Activated effector memory CD4-positive, alpha-beta T cell treated with Interleukin-2 at 50 U/mL for 16 hours (primary cell): ENCODE data around the gene EPB41L4A.

Source experiments
- DNase-seq: peaks from one replicate; pipeline ENCODE4 v3.0.0-alpha.2; 2020

EPB41L4A gene

GRCh38 chr5:112143690-112144089 lies 275.4 kb downstream of the EPB41L4A start:
- no peak for DNase-seq

- DNase-seq: no peak
Observed at GRCh38 chr5:112142769-112143270, 276.3 kb downstream of the EPB41L4A start.

GRCh38 chr5:112141582-112141981 lies 277.5 kb downstream of the EPB41L4A start:
- DNase-seq: no peak

GRCh38 chr5:112138526-112138925 lies 280.6 kb downstream of the EPB41L4A start:
- DNase-seq: no peak

- DNase-seq: no peak
Observed at GRCh38 chr5:112136773-112137172, 282.3 kb downstream of the EPB41L4A start.

- DNase-seq: no peak
Observed at GRCh38 chr5:112127861-112128260, 291.2 kb downstream of the EPB41L4A start.

GRCh38 chr5:112126982-112127381 lies 292.1 kb downstream of the EPB41L4A start:
- no peak for DNase-seq

- no peak for DNase-seq
Observed at GRCh38 chr5:112125903-112126302, 293.2 kb downstream of the EPB41L4A start.

GRCh38 chr5:112124788-112125187 lies 294.3 kb downstream of the EPB41L4A start:
- DNase-seq: no peak

- DNase-seq: no peak
Observed at GRCh38 chr5:112123086-112123485, 296.0 kb downstream of the EPB41L4A start.

GRCh38 chr5:112122353-112122752 lies 296.7 kb downstream of the EPB41L4A start:
- DNase-seq: no peak

GRCh38 chr5:112121258-112121657 lies 297.8 kb downstream of the EPB41L4A start:
- no peak for DNase-seq

GRCh38 chr5:112119969-112120368 lies 299.1 kb downstream of the EPB41L4A start:
- DNase-seq: no peak

GRCh38 chr5:112119508-112119907 lies 299.6 kb downstream of the EPB41L4A start:
- no peak for DNase-seq

GRCh38 chr5:112117551-112117950 lies 301.5 kb downstream of the EPB41L4A start:
- DNase-seq: no peak

- no peak for DNase-seq
Observed at GRCh38 chr5:112116371-112116770, 302.7 kb downstream of the EPB41L4A start.

GRCh38 chr5:112113565-112113964 lies 305.5 kb downstream of the EPB41L4A start:
- DNase-seq: no peak
